HG03060 (cell line): ENCODE measurements around the gene BCL2A1.
"Not testable (repeated sequence)": the region's sequence is repeated elsewhere in the genome, so short reads cannot be mapped to it uniquely, and the experiment has no call there.

Experiments
- ATAC-seq: cut with Tn5 transposase; IDR thresholded peaks from one replicate; pipeline ENCODE4 v1.9.1; 2021; ENCODE audit warnings: low read depth, moderate number of reproducible peaks; ENCODE audit not compliant: unreplicated experiment

The BCL2A1 gene

DNA sequence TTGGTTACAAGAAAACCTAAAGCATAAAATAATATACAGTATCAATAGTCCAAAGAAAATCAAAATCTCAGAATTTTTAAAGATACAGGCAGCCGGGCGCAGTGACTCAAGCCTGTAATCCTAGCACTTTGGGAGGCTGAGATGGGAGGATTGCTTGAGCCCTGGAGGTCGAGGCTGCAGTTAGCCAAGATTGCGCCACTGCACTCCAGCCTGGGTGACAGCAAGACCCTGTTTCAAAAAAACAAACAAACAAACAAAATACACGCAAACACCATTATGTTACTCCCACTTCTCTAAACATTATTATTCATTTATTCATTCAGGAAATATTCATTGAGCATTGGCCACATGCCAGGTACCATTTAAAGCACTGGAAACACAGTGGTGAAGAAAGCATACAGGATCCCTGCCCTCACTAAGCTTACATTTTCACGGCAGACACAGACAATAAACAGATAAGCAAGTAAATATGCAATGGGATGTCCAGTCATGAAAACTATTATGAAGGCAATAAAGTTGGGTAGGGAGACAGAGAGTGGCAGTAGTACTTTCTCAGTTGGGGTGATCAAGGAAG, 6.7 kb downstream of the BCL2A1 start:
- no peak for ATAC-seq

DNA sequence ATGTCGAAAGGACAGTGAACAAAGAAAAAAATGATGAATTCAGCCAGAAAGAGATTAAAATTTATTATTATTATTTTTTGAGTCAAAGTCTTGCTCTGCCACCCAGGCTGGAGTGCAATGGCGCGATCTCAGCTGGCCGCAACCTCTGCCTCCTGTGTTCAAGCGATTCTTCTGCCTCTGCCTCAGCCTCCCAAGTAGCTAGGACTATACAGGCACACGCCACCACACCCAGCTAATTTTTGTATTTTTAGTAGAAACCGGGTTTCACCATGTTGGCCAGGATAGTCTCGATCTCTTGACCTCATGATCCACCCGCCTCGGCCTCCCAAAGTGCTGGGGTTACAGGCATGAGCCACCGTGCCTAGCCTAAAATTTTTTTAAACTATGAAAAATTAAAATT, 8.1 kb downstream of the BCL2A1 start:
- ATAC-seq: not testable (repeated sequence)

DNA sequence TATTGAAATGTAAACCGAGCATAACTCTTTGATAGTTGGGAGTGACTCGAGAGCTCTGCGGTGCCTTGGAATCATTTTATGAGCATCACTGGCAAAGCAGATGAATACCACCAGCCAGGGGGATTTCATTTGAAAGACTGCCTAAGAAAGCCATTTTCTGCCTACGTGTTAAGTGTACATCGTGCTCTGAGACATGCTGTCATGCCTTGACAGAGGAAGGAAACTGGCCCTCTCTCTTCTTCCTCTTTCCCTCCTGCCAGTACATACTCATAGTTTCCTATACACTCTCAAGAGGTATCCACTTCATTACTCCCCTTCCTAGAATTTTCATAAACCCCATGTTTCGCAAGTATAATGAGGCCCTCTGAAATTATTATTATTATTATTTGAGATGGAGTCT, 8.8 kb downstream of the BCL2A1 start:
- no peak for ATAC-seq

DNA sequence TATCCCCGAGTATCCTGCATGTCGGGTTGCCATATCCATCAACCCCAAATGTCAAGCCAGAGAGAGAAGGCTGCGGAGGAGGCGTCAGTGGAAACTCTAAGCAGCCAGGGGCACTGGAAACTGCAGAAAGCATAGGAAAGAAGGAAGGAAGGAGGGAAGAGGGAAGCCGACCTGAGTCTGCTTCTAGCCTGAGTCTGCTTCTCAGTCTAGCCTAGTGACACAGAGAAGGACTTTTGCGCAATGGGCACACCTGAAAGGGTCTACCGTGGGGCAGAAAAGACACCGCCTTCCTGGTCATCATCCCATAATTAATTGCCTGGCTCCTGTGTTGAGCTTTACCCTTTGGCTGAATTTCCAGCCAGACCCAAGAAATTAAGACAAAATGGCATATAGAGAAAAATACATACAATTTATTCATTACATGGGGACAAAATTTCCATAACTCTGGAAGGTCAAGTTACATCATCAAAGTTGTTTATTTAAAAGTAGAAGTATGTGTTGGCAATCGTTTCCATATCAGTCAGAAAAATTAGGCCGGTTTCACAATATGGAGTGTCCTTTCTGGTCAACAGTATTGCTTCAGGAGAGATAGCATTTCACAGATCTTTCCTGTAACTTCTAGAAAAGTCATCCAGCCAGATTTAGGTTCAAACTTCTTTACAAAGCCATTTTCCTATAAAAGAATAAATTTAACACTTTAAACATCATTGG, 10.3 kb downstream of the BCL2A1 start:
- ATAC-seq: no peak

DNA sequence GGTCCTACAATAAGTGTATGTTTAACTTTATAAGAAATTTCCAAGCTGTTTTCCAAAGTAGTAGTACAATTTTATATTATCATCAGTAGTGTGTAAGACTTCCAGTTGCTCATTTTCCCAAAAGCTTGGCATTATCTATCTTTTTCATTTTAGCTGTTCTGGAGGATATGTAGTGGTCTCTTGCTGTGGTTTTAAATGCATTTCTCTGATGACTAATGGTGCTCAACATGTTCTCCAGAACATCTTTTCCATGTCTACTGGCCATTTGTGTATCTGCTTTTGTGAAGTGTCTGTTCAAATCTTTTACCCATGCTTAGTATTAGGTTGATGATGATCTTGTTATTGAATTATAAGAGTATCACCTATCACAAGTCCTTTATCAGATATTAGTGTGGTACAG, 13.3 kb downstream of the BCL2A1 start:
- no peak for ATAC-seq

DNA sequence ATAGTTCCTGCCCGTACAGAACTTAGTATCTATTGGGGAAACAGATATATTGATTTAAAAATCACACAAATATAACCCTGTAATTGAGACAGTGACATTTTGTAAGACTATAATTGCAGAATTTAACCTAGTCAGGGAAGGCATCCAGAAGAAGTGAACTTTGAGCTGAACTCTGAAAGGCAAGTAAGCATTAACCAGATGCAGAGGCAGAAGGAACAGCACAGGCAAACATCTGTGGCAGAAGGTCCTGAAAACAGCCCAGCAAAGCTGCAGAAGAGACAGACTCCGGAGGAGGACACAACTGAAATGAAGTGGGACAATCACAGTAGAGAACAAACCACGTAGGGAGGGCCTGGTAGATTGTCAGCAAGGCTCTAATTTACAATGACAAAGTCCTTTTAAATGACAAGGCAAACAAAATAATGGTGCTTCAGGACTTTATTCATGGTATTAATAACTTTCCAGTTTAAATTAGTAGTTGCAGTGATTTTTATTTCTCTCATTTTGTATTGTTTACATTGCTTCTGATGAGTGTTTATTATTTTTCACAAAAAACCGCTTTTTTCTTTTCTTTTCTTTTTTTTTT, 14.5 kb downstream of the BCL2A1 start:
- ATAC-seq: no peak

DNA sequence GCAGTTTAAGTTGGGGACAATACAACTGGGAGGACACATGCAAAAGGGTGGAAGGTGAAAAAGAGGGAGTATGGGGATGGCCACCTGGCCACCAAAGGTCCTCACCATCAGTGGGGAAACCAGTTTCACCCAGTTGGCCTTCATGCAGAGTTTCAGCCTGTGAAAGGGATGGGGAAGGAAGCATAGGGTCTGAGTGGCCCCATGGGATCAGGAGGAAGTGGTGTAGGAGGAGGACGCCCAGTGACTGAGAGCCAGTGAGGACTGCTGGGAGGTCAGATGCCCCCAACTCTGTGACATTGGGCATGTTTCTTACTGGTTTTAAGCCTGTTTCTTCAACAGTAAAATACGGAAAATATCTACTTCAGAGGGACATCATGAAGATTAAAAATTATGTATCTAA, 16.3 kb downstream of the BCL2A1 start:
- no peak for ATAC-seq

DNA sequence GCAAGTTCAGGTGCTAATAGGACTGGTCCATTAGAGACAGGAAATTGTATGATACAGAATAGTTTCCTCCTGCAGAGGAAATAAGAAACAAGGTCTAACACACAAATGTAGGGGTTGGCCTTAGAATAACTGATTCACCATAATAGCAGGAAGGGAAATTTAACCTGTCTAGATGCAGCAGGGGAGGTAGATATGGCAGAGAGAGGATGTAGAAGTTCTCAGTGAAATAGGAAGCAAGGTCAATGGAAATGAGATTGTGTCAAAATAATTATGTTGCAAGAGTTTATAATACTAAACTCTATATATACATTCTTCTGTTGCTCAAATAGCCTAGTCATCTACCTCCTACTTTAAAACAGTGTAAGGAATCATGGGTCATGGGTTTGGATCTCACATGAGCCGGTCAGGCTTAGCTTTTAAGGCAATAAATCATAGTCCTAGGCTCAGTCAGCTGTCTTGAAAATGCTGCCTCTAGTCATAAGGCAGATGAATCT, 17.0 kb downstream of the BCL2A1 start:
- ATAC-seq: no peak

DNA sequence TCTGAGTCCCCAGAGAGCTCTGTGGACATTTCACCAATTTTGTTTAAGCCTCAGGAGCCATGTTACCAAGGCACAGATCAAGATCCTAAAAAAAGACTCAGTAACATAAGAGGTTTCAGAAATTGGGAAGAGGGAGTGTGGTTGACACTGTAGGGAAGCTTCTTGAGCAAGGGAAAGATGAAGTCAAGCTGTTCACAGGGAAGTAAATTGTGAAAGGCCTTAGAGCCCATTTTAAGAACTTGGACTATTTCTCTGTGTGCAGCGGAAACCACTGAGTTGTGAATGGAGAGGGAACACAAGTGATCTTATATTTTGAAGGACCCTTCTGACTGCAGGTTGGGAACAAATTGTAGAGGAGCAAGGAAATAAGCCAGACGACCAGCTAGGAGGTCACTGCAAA, 18.7 kb downstream of the BCL2A1 start:
- no peak for ATAC-seq

DNA sequence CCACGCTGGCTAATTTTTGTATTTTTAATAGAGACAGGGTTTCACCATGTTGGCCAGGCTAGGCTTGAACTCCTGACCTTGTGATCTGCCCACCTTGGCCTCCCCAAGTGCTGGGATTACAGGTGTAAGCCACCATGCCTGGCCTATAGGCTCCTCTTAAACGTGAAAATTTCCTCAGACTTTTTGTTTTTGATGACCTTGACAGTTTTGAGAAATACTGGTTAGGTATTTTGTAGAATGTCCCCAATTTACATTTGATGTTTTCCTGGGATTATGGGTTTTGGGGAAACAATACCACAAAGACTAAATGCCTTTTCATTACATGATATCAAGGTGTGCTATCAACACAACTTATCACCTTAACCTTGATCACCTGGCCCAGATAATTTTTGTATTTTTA, 20.7 kb downstream of the BCL2A1 start:
- ATAC-seq: no peak

DNA sequence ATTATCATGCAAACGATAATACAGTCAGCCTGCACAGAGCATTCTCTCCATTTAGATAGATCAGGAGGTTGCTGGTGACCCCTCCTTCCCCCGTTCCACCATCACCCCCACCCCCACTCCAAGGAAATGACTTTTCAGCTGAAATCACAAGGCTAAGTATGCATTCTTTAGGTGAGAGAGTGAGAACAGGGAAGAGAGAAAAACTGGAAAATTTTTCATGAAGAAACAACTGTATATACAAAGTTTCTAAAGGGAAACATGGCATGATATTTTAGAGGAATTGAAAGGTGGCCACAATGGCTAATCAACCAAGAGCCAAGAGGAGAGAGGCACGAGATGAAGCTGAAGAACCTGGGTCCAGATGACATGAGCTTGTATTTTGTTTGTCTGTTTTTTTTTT, 22.2 kb downstream of the BCL2A1 start:
- no peak for ATAC-seq

DNA sequence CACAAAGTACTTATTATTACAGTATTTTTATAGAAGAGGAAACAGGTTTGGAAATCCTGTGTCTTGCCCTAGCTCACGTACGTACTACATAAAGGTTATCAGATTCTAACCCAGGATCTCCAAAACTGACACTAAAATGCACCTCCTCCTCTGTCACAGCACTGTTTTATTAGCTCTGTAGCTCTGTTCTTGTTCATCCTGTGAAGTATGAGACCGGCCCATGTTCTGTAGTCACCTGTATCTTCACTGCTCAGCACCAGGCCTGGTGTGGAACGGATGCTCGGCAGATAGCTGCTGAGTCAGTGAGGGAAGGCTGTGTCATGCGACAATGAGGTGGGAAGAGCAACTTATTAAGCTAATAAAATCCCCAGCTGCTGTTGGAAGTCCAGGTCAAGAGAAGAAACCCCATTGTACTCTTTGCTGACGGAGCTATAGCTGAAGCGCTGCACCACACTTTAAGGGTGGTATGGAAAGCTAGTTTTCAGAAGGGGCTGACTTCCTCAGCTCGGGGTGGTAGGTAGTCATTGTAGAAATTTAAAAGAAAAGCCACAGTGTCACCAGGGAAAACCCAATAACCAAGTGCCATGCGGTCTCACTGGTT, 22.8 kb downstream of the BCL2A1 start:
- no peak for ATAC-seq

DNA sequence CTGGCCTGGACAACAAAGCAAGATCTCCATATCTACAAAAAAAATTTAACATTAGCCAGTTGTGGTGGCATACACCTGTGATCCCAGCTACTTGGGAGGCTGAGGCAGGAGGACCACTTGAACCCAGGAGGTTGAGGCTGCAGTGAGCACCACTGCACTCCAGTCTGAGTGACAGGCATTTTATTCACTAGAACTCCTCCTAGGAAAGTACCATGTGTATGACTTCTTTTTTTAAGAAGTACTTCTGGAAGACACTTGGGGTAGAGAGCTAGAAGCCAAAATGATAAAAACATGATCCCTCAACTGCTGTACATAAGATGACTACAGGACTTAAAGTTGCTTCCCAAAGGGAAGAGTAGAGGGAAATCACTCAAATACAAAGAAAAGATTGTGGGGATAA, 24.0 kb downstream of the BCL2A1 start:
- no peak for ATAC-seq

DNA sequence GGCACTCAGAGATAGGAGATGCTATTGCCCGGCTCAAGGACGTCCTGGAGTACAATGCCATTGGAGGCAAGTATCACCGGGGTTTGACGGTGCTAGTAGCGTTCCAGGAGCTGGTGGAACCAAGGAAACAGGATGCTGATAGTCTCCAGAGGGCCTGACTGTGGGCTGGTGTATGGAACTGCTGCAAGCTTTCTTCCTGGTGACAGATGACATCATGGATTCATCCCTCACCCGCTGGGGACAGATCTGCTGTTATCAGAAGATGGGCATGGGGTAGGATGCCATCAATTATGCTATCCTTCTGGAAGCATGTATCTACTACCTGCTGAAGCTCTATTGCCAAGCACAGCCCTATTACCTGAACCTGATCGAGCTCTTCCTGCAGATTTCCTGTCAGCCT, 26.4 kb downstream of the BCL2A1 start:
- ATAC-seq: no peak

DNA sequence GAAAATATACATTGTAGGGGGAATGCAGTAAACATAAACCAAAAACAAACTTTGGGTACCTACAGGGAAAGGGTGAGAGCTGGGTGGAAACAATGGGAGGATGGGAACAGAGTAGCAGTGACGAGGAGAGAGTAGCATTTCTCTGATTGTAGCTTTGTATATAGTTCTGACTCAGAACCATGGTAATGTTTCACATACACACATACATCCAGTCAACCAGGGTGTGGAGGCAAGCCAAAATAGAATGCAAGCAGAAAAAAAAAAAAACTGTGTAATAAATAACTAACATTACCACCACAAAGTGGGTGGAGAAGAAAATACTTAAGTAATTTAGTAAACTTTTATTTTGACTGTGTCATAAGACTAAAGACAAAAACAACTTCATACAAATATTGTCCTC, 27.2 kb downstream of the BCL2A1 start:
- no peak for ATAC-seq

DNA sequence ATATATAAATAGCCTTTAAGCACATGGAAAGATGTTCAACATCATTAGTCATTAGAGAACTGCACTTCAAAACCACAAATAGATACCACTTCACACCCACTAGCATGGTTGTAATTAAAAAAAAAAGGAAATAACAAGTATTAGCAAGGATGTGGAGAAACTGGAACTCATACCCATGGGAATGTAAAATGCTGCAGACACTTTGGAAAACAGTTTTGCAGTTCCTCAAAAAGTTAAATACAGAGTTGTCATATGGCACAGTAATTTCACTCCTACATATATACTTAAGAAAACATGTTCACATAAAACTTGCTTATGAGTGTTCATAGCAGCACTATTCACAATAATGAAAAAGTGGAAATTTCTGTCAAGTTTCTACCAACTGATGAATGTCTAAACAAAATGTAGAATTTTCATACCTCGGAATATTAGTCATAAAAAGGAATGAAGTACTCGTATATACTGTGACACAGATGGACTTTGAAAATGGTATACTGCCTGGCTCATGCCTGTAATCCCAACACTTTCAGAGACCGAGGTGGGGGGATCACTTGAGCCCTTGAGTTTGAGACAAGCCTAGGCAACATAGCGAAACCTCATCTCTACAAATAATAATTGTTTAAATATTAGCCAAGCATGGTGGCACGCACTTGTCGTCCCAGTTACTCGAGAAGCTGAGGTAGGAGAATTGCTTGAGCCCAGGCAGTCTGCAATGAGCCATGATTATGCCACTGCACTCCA, 28.1 kb downstream of the BCL2A1 start:
- no peak for ATAC-seq

DNA sequence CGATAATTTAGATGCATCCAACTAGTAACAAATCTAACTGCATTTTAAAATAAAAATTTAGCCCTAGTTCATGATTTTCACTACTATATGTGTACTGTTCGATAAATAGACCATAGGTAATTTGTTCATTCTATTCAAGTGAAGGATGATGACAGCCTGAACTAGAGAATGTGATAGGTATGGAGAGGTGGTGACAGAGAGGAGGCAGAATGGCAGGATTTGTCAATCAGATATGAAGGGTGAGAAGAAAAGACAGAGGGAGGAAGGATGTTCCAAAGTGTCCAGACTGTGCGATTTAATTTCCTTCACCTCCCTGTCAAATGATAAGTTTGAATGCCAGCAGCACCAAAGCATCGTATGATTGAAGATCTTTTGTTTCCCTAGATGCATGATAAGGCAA, 31.6 kb downstream of the BCL2A1 start:
- ATAC-seq: no peak

DNA sequence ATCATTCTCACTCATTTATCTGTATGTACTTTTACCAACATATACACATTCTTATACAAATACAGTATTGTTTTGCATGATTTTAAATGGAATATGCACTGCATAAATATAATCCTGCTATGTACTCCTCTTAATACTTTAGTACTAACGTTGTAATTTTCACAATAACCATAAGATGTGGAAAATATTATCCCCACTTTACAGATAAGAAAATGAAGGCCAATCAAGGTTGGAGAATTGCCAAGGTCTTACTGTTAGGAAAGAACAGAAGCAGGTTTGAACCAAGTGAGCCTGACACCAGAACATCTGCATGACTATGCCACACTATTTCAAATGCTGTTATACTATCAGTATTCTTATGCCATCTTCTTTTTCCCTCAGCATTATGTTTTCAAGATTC, 32.9 kb downstream of the BCL2A1 start:
- ATAC-seq: no peak

DNA sequence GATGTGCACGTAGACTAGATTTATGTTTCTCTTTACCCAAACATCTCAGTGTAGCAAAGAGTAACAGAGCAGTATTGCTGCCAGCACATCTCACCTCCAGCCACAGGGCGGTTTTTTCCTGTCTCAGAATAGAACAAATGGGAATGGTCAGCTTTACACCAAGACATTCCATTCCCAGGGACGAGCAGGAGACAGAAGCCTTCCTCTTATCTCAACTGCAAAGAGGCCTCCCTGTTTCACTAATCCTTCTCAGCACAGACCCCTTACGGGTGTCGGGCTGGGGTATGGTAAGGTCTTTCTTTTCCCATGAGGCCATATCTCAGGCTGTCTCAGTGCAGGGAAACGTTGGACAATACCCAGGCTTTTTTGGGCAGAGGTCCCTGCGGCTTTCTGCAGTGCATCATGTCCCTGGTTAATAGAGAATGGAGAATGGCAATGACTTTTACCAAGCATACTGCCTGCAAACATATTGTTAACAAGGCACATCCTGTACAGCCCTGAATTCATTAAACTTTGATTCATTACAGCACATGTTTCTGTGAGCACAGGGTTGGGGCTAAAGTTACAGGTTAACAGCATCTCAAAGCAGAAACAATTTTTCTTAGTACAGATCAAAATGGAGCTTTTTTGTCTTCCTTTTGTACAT, 35.3 kb downstream of the BCL2A1 start:
- not testable (repeated sequence) for ATAC-seq

DNA sequence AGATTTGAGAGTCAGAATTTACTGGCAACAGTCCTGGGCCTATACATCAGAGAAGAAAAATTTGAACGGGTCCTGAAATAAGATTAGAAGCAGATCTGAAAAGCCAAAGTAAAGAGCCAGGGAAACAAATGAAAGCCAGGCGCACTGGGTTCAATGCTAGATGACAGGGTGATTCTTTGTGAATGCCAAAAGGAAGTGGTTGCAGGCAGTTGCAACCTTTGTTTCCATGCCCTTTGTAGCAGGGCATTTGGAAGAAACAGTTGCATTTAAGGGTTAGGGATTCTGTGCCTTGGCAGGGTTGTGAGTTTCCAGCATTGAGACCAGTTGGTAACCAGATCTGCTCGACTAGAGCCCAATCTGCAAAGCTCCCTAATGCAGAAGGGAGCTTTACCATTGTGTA, 37.8 kb downstream of the BCL2A1 start:
- ATAC-seq: no peak

DNA sequence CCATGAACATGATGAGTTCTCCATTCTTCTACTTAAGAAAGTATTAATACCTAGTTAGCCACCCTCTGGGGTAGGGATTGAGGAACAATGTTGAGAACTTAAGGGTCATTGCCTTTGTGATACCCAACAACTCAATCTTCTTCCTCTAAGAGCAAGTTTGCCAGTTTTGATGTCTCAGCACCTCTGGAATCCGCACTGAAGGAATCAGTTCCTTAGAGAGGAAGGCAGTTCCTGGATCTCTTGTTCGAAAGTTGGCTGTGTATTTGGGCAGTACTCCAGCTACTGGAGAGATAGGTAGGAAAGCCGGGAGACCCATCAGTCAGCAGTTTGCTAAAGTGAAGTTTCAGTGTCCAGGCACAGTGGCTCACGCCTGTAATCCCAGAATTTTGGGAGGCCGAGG, 38.5 kb downstream of the BCL2A1 start:
- ATAC-seq: no peak
